IMR-90 (cell line): Measurements from ENCODE around the gene RNF182. TPM values are rescaled to one million over a fixed set of nuclear protein-coding genes. Genes with fewer than 3 reads are reported as not detected.

Experiments used
- ATAC-seq: fragments of 200-7000 bp; cut with Tn5 transposase; 2 replicates; pipeline ENCODE4 v1.9.1; 2020; ENCODE audit warnings: low read depth, mild to moderate bottlenecking, moderate library complexity
- BruUV-seq: library from RNA; stranded (reverse); fragments of 400-500 nt; replicated peaks from 2 replicates; lab custom pipeline; 2021; lab: Mats Ljungman, UMichigan
- CTCF ChIA-PET: fragments of 300-600 bp; formaldehyde crosslinking; extraction: SDS; loops from one replicate; lab custom pipeline; 2021; ENCODE audit warnings: antibody characterized with exemption; lab: Yijun Ruan, JAX
- POLR2A ChIA-PET: fragments of 300-600 bp; sonication (Branson Sonifier 250); formaldehyde crosslinking; loops from one replicate; lab custom pipeline; 2022; ENCODE audit warnings: antibody characterized with exemption; ENCODE audit not compliant: unreplicated experiment; lab: Charles Lee
- DNase-seq: peaks from one replicate; pipeline ENCODE4 v3.0.0; 2013
- H2AFZ ChIP-seq: replicated peaks from 2 replicates; pipeline ENCODE3; 2013; ENCODE audit warnings: low read length, mild to moderate bottlenecking; ENCODE audit not compliant: poor library complexity
- H2AK5ac ChIP-seq: 2 replicates; pipeline ENCODE4 v1.6.1; 2013; ENCODE audit warnings: low read depth, low read length, inconsistent platforms
- H2AK9ac ChIP-seq: replicated peaks from 2 replicates; pipeline ENCODE3; 2013; ENCODE audit warnings: mild to moderate bottlenecking, low read depth, low read length, moderate library complexity; ENCODE audit not compliant: poor library complexity
- H2BK120ac ChIP-seq: 2 replicates; pipeline ENCODE4 v1.6.1; 2013; ENCODE audit warnings: low read depth, low read length, inconsistent platforms
- H2BK15ac ChIP-seq: 3 replicates; pipeline ENCODE4 v1.6.1; 2013; ENCODE audit warnings: low read depth, low read length, inconsistent platforms
- H2BK20ac ChIP-seq: 2 replicates; pipeline ENCODE4 v1.6.1; 2013; ENCODE audit warnings: low read depth, mild to moderate bottlenecking, inconsistent platforms, low read length, moderate library complexity
- H2BK5ac ChIP-seq: 2 replicates; pipeline ENCODE4 v1.6.1; 2013; ENCODE audit warnings: mild to moderate bottlenecking, low read depth, low read length, inconsistent platforms; ENCODE audit not compliant: poor library complexity, severe bottlenecking
- H3K14ac ChIP-seq: replicated peaks from 2 replicates; pipeline ENCODE4 v1.6.1; 2013; ENCODE audit warnings: low read depth, low read length, inconsistent platforms
- H3K18ac ChIP-seq: 2 replicates; pipeline ENCODE4 v1.6.1; 2013; ENCODE audit warnings: low read depth, low read length, control low read depth
- H3K23ac ChIP-seq: 2 replicates; pipeline ENCODE4 v1.6.1; 2013; ENCODE audit warnings: low read depth, low read length, inconsistent platforms
- H3K27ac ChIP-seq: 2 replicates; pipeline ENCODE4 v1.5.1; 2013; ENCODE audit warnings: mild to moderate bottlenecking, control low read depth, low read length; ENCODE audit not compliant: insufficient read depth
- H3K27me3 ChIP-seq: 2 replicates; pipeline ENCODE4 v1.6.1; 2013; ENCODE audit warnings: low read length; ENCODE audit not compliant: control insufficient read depth, insufficient read depth
- H3K36me3 ChIP-seq: 2 replicates; pipeline ENCODE4 v1.6.1; 2013; ENCODE audit warnings: low read length, mixed read lengths; ENCODE audit not compliant: control insufficient read depth, insufficient read depth
- H3K4ac ChIP-seq: 2 replicates; pipeline ENCODE4 v1.6.1; 2013; ENCODE audit warnings: low read depth, low read length, inconsistent platforms
- H3K4me1 ChIP-seq: 2 replicates; pipeline ENCODE4 v1.6.1; 2013; ENCODE audit warnings: low read length, mixed read lengths; ENCODE audit not compliant: control insufficient read depth, insufficient read depth
- H3K4me2 ChIP-seq: 2 replicates; pipeline ENCODE4 v1.6.1; 2013; ENCODE audit warnings: low read depth, mild to moderate bottlenecking, control low read depth, low read length, moderate library complexity
- H3K4me3 ChIP-seq: 2 replicates; pipeline ENCODE4 v1.5.1; 2013; ENCODE audit warnings: low read depth, mild to moderate bottlenecking, control low read depth, low read length, moderate library complexity; ENCODE audit not compliant: insufficient read depth
- H3K56ac ChIP-seq: 2 replicates; pipeline ENCODE4 v1.6.1; 2013; ENCODE audit warnings: low read length, inconsistent platforms; ENCODE audit not compliant: insufficient read depth; ENCODE audit errors: extremely low read depth
- H3K79me1 ChIP-seq, 2 experiments: 2 replicates each; pipeline ENCODE4 v1.6.1; 2013; ENCODE audit warnings: low read length in 2 of 2, inconsistent platforms in 1 of 2, low read depth in 1 of 2
- H3K9ac ChIP-seq: 2 replicates; pipeline ENCODE4 v1.6.1; 2013; ENCODE audit warnings: low read depth, low read length, control low read depth
- H3K9me1 ChIP-seq: 2 replicates; pipeline ENCODE4 v1.6.1; 2013; ENCODE audit warnings: low read length, inconsistent platforms; ENCODE audit not compliant: insufficient read depth
- H3K9me3 ChIP-seq: 2 replicates; pipeline ENCODE4 v1.6.1; 2013; ENCODE audit warnings: low read length; ENCODE audit not compliant: control insufficient read depth, insufficient read depth
- H4K20me1 ChIP-seq: 2 replicates; pipeline ENCODE4 v1.6.1; 2013; ENCODE audit warnings: low read length, inconsistent platforms; ENCODE audit not compliant: insufficient read depth
- H4K5ac ChIP-seq: 2 replicates; pipeline ENCODE4 v1.6.1; 2013; ENCODE audit warnings: mild to moderate bottlenecking, low read depth, low read length, control low read depth
- H4K8ac ChIP-seq, 2 experiments: 2 replicates each; pipeline ENCODE4 v1.6.1; 2013; ENCODE audit warnings: low read depth in 2 of 2, low read length in 2 of 2, control low read depth in 1 of 2, inconsistent platforms in 1 of 2
- H4K91ac ChIP-seq: 2 replicates; pipeline ENCODE4 v1.6.1; 2013; ENCODE audit warnings: low read depth, low read length, inconsistent platforms; ENCODE audit not compliant: insufficient read depth
- BHLHE40 ChIP-seq: fragments of 150-350 bp; IDR thresholded peaks from 2 replicates; pipeline ENCODE4 v1.6.1; 2016; ENCODE audit warnings: mild to moderate bottlenecking, low read depth, low read length
- CEBPB ChIP-seq: IDR thresholded peaks from 2 replicates; pipeline ENCODE4 v1.6.1; 2012; ENCODE audit warnings: low read depth, low read length, improper control_type of control experiment
- CHD1 ChIP-seq: IDR thresholded peaks from 2 replicates; pipeline ENCODE4 v1.6.1; 2012; ENCODE audit warnings: low read depth, low read length, improper control_type of control experiment
- FOS ChIP-seq: fragments of 150-350 bp; IDR thresholded peaks from 2 replicates; pipeline ENCODE4 v1.6.1; 2016; ENCODE audit warnings: low read depth, low read length
- MAFK ChIP-seq: IDR thresholded peaks from 2 replicates; pipeline ENCODE4 v1.6.1; 2012; ENCODE audit warnings: low read depth, low read length, improper control_type of control experiment
- MAZ ChIP-seq: IDR thresholded peaks from 2 replicates; pipeline ENCODE4 v1.6.1; 2012; ENCODE audit warnings: low read depth, mild to moderate bottlenecking, low read length, improper control_type of control experiment, moderate library complexity, borderline replicate concordance
- MXI1 ChIP-seq: IDR thresholded peaks from 2 replicates; pipeline ENCODE4 v1.6.1; 2012; ENCODE audit warnings: low read depth, mild to moderate bottlenecking, low read length, moderate library complexity, borderline replicate concordance
- NFE2L2 ChIP-seq: fragments of 150-350 bp; IDR thresholded peaks from 2 replicates; pipeline ENCODE4 v1.6.1; 2016; ENCODE audit warnings: low read depth, mild to moderate bottlenecking, low read length
- POLR2A ChIP-seq: IDR thresholded peaks from 2 replicates; pipeline ENCODE4 v1.6.1; 2012; ENCODE audit warnings: mild to moderate bottlenecking, low read depth, low read length
- RAD21 ChIP-seq: IDR thresholded peaks from 2 replicates; pipeline ENCODE4 v1.6.1; 2012; ENCODE audit warnings: low read length, improper control_type of control experiment
- RCOR1 ChIP-seq: IDR thresholded peaks from 2 replicates; pipeline ENCODE4 v1.6.1; 2012; ENCODE audit warnings: mild to moderate bottlenecking, low read length, improper control_type of control experiment; ENCODE audit not compliant: insufficient replicate concordance
- RFX5 ChIP-seq: IDR thresholded peaks from 2 replicates; pipeline ENCODE4 v1.8.0; 2012; ENCODE audit warnings: low read depth, mild to moderate bottlenecking, low read length, moderate library complexity
- SMC3 ChIP-seq: fragments of 150-350 bp; IDR thresholded peaks from 2 replicates; pipeline ENCODE4 v1.6.1; 2016; ENCODE audit warnings: low read depth, mild to moderate bottlenecking, antibody characterized with exemption, low read length, moderate library complexity
- WGBS, 2 experiments: methylation state at CpG; one replicate each; pipeline versions ENCODE4 v1.1.5 to v1.1.7; 2013; ENCODE audit warnings: missing lambda C conversion rate in 2 of 2; ENCODE audit not compliant: insufficient read length in 1 of 2; ENCODE audit errors: extremely low coverage in 2 of 2; 5-methylcytosine and 5-hydroxymethylcytosine counted together
- dilution Hi-C: fragments of 300-500 bp; cut with HindIII; formaldehyde crosslinking; loops from one replicate; pipeline ENCODE4 v1.14.3; 2018; ENCODE audit warnings: low sequenced_read_pairs; ENCODE audit not compliant: unreplicated experiment
- in situ Hi-C: fragments of 300-500 bp; cut with MboI; formaldehyde crosslinking; loops from 3 replicates; pipeline ENCODE4 v1.14.3; 2019; ENCODE audit warnings: low sequenced_read_pairs, inconsistent platforms, mixed read lengths
- intact Hi-C: fragments of 100-400 bp; cut with micrococcal nuclease; formaldehyde crosslinking; loops from 2 replicates; pipeline ENCODE4 v1.10.0; 2022
- polyA plus RNA-seq, 3 experiments: library from polyadenylated mRNA; depleted of rRNA; stranded (reverse); fragments of >200 nt; gene quantifications; 2 replicates each; pipeline ENCODE4 v1.2.3, GENCODE V29; 2012; ENCODE audit warnings: low replicate concordance in 1 of 3
- total RNA-seq: library from RNA; depleted of rRNA; stranded (reverse); fragments of >200 nt; gene quantifications from 2 replicates; pipeline ENCODE4 v1.2.3, GENCODE V29; 2012
- TF ChIP-seq, protein P1 (sequence below): conservative IDR thresholded peaks from 2 replicates; pipeline ENCODE4 v1.5.1; 2012; ENCODE audit warnings: mild to moderate bottlenecking, low read depth, low read length, improper control_type of control experiment
- TF ChIP-seq, protein P2 (sequence below): fragments of 150-350 bp; IDR thresholded peaks from 2 replicates; pipeline ENCODE4 v1.6.1; 2017; ENCODE audit warnings: mild to moderate bottlenecking, antibody characterized with exemption, low read length, low read depth
- TF ChIP-seq, protein P3 (sequence below): fragments of 150-350 bp; IDR thresholded peaks from 2 replicates; pipeline ENCODE4 v1.6.1; 2016; ENCODE audit warnings: low read depth, mild to moderate bottlenecking, low read length, moderate library complexity, borderline replicate concordance

The RNF182 gene
- total and polyA plus RNA-seq, 2 of the 4 experiments (the other 2 are of a cell fraction), result 4.1 to 9.1 TPM

DNA sequence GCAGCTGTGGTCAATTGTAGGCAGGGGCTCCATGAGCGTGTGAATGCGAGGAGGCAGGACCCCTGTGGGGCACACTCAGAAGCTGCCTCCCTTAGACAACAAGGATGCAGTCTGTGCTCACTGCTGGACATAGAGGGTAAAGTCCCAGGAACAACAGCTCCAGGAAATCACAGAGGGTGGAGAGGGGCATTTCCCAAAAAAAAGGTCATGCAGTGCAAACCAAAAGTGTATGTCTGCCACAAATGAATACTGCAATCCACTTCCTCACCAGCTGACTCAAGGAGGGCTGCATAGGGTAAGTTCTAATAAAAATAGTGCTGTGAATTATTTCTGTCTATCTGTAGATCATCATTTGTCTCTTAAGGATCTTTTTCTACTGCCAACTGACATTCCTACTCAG is 95.8 kb downstream of the RNF182 start:
- no peak overlapping the region for H2BK15ac ChIP-seq
- H3K27me3 ChIP-seq, result no peaks in the 10 kb centered on the region; the same call in 1 of the 2 replicates
- H3K23ac ChIP-seq, result no peak overlapping the region
- H3K14ac ChIP-seq, result no peak overlapping the region
- H4K8ac ChIP-seq, result no peak overlapping the region
- no peak overlapping the region for H2BK20ac ChIP-seq
- CTCF ChIA-PET, result interaction anchor here (0.6 kb wide), 1 partner anchor 10 kb away, joined by 4 read pairs; no protein-coding TSS in a partner anchor
- TF ChIP-seq, protein P1, sequence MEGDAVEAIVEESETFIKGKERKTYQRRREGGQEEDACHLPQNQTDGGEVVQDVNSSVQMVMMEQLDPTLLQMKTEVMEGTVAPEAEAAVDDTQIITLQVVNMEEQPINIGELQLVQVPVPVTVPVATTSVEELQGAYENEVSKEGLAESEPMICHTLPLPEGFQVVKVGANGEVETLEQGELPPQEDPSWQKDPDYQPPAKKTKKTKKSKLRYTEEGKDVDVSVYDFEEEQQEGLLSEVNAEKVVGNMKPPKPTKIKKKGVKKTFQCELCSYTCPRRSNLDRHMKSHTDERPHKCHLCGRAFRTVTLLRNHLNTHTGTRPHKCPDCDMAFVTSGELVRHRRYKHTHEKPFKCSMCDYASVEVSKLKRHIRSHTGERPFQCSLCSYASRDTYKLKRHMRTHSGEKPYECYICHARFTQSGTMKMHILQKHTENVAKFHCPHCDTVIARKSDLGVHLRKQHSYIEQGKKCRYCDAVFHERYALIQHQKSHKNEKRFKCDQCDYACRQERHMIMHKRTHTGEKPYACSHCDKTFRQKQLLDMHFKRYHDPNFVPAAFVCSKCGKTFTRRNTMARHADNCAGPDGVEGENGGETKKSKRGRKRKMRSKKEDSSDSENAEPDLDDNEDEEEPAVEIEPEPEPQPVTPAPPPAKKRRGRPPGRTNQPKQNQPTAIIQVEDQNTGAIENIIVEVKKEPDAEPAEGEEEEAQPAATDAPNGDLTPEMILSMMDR, result no peak
- TF ChIP-seq MXI1 (no peak), CHD1 (no peak), FOS (no peak), CEBPB (no peak), RAD21 (no peak), SMC3 (no peak), MAFK (no peak), BHLHE40 (no peak), RFX5 (no peak), RCOR1 (no peak), NFE2L2 (no peak), POLR2A (no peak), MAZ (no peak)
- TF ChIP-seq, protein P2, sequence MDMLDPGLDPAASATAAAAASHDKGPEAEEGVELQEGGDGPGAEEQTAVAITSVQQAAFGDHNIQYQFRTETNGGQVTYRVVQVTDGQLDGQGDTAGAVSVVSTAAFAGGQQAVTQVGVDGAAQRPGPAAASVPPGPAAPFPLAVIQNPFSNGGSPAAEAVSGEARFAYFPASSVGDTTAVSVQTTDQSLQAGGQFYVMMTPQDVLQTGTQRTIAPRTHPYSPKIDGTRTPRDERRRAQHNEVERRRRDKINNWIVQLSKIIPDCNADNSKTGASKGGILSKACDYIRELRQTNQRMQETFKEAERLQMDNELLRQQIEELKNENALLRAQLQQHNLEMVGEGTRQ, result no peak
- TF ChIP-seq, protein P3, sequence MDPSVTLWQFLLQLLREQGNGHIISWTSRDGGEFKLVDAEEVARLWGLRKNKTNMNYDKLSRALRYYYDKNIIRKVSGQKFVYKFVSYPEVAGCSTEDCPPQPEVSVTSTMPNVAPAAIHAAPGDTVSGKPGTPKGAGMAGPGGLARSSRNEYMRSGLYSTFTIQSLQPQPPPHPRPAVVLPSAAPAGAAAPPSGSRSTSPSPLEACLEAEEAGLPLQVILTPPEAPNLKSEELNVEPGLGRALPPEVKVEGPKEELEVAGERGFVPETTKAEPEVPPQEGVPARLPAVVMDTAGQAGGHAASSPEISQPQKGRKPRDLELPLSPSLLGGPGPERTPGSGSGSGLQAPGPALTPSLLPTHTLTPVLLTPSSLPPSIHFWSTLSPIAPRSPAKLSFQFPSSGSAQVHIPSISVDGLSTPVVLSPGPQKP, result no peak
- in situ Hi-C loops (no loop called here), dilution Hi-C loops (no loop called here), intact Hi-C loops (no loop called here)
- H3K9me3 ChIP-seq, result 0 out of 2 replicates have a peak, but pooled peaks cover 2% of the 10 kb centered on the region
- no peak overlapping the region for H3K4ac ChIP-seq
- no peak overlapping the region for H2BK120ac ChIP-seq
- peaks cover 13% of the 10 kb centered on the region for H3K9me1 ChIP-seq
- 100% methylated on average over 2 of the region's 2 CpGs; no CpG with 5 or more reads in 1 of the 2 experiments for WGBS, 2 experiments
- H2BK5ac ChIP-seq, result no peak overlapping the region
- DNase-seq (no peak), ATAC-seq (no peak)
- no peak overlapping the region for H3K4me3 ChIP-seq
- no peak overlapping the region for H2AFZ ChIP-seq
- peaks cover 9% of the 10 kb centered on the region for H3K4me1 ChIP-seq
- POLR2A ChIA-PET, result no interaction called here
- H3K79me1 ChIP-seq, result no peaks in the 10 kb centered on the region
- H4K20me1 ChIP-seq, result no peaks in the 10 kb centered on the region
- no peak overlapping the region for H3K27ac ChIP-seq
- no peak overlapping the region for H2AK9ac ChIP-seq
- no TSS peak for BruUV-seq
- H3K36me3 ChIP-seq, result no peaks in the 10 kb centered on the region
- no peak overlapping the region for H3K18ac ChIP-seq
- no peak overlapping the region for H3K9ac ChIP-seq
- H3K56ac ChIP-seq, result no peak overlapping the region
- H2AK5ac ChIP-seq, result no peak overlapping the region
- no peak overlapping the region for H3K4me2 ChIP-seq
- H4K5ac ChIP-seq, result no peak overlapping the region
- H4K91ac ChIP-seq, result no peak overlapping the region
